ENCODE results near the gene CD209.

GRCh38 chr19:7698583-7698982 is 48.8 kb downstream of the CD209 start:
- TF ChIP-seq, protein P1, sequence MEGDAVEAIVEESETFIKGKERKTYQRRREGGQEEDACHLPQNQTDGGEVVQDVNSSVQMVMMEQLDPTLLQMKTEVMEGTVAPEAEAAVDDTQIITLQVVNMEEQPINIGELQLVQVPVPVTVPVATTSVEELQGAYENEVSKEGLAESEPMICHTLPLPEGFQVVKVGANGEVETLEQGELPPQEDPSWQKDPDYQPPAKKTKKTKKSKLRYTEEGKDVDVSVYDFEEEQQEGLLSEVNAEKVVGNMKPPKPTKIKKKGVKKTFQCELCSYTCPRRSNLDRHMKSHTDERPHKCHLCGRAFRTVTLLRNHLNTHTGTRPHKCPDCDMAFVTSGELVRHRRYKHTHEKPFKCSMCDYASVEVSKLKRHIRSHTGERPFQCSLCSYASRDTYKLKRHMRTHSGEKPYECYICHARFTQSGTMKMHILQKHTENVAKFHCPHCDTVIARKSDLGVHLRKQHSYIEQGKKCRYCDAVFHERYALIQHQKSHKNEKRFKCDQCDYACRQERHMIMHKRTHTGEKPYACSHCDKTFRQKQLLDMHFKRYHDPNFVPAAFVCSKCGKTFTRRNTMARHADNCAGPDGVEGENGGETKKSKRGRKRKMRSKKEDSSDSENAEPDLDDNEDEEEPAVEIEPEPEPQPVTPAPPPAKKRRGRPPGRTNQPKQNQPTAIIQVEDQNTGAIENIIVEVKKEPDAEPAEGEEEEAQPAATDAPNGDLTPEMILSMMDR (IDR thresholded peaks at IDR 0.05) = no peak
- TF ChIP-seq POLR2A (IDR thresholded peaks at IDR 0.05) = no peak
